Trophoblast cell (in vitro differentiated cells and primary cell): ENCODE measurements around the gene PADI3.

Source experiments
- DNase-seq, 2 donors: peaks; one replicate each; pipeline ENCODE4 v3.0.0-alpha.2; 2016
- H2AFZ ChIP-seq: 2 replicates; pipeline ENCODE4 v1.6.1; 2013; ENCODE audit warnings: low read length, moderate library complexity, mild to moderate bottlenecking; ENCODE audit not compliant: insufficient read depth, poor library complexity
- H2AK5ac ChIP-seq: 2 replicates; pipeline ENCODE4 v1.6.1; 2013; ENCODE audit warnings: mild to moderate bottlenecking, low read length
- H2BK120ac ChIP-seq: 2 replicates; pipeline ENCODE4 v1.6.1; 2013; ENCODE audit warnings: low read length, mild to moderate bottlenecking, moderate library complexity; ENCODE audit not compliant: insufficient read depth, poor library complexity
- H2BK12ac ChIP-seq: 2 replicates; pipeline ENCODE4 v1.6.1; 2013; ENCODE audit warnings: mild to moderate bottlenecking, low read length, moderate library complexity
- H2BK5ac ChIP-seq: 2 replicates; pipeline ENCODE4 v1.6.1; 2013; ENCODE audit warnings: low read length, low read depth, moderate library complexity, mild to moderate bottlenecking; ENCODE audit not compliant: poor library complexity
- H3K14ac ChIP-seq: 2 replicates; pipeline ENCODE4 v1.6.1; 2013; ENCODE audit warnings: mild to moderate bottlenecking, low read length
- H3K18ac ChIP-seq: 2 replicates; pipeline ENCODE4 v1.6.1; 2013; ENCODE audit warnings: mild to moderate bottlenecking, low read length
- H3K23ac ChIP-seq: 2 replicates; pipeline ENCODE4 v1.6.1; 2013; ENCODE audit warnings: low read length
- H3K27ac ChIP-seq: 2 replicates; pipeline ENCODE4 v1.5.1; 2013; ENCODE audit warnings: low read depth, mild to moderate bottlenecking, inconsistent platforms, low read length, moderate library complexity
- H3K27me3 ChIP-seq: 2 replicates; pipeline ENCODE4 v1.6.1; 2013; ENCODE audit warnings: inconsistent platforms, mild to moderate bottlenecking, low read length, moderate library complexity; ENCODE audit not compliant: insufficient read depth
- H3K36me3 ChIP-seq, 2 experiments: 1 replicate in 1 of 2; 2 replicates in 1 of 2; pipeline ENCODE4 v1.6.1; 2013; ENCODE audit warnings: low read length in 2 of 2, mild to moderate bottlenecking in 2 of 2, moderate library complexity in 1 of 2; ENCODE audit not compliant: insufficient read depth in 2 of 2, control insufficient read depth in 1 of 2
- H3K4ac ChIP-seq: 2 replicates; pipeline ENCODE4 v1.6.1; 2013; ENCODE audit warnings: low read depth, mild to moderate bottlenecking, low read length, moderate library complexity
- H3K4me1 ChIP-seq, 2 experiments: 1 replicate in 1 of 2; 2 replicates in 1 of 2; pipeline ENCODE4 v1.6.1; 2013; ENCODE audit warnings: low read length in 2 of 2, mild to moderate bottlenecking in 2 of 2, moderate library complexity in 1 of 2; ENCODE audit not compliant: insufficient read depth in 2 of 2, control insufficient read depth in 1 of 2
- H3K4me2 ChIP-seq: 2 replicates; pipeline ENCODE4 v1.6.1; 2013; ENCODE audit warnings: inconsistent platforms, mild to moderate bottlenecking, low read length, moderate library complexity
- H3K4me3 ChIP-seq: 2 replicates; pipeline ENCODE4 v1.5.1; 2013; ENCODE audit warnings: mild to moderate bottlenecking, low read depth, low read length, inconsistent platforms
- H3K79me1 ChIP-seq: one replicate; pipeline ENCODE4 v1.6.1; 2013; ENCODE audit warnings: low read length
- H3K79me2 ChIP-seq: 2 replicates; pipeline ENCODE4 v1.6.1; 2013; ENCODE audit warnings: low read length, mild to moderate bottlenecking; ENCODE audit not compliant: control insufficient read depth, insufficient read depth, poor library complexity
- H3K9ac ChIP-seq: 2 replicates; pipeline ENCODE4 v1.6.1; 2013; ENCODE audit warnings: mild to moderate bottlenecking, low read length
- H3K9me3 ChIP-seq: 2 replicates; pipeline ENCODE4 v1.6.1; 2013; ENCODE audit warnings: low read depth, mild to moderate bottlenecking, control low read depth, inconsistent platforms, low read length; ENCODE audit not compliant: insufficient read depth
- H4K12ac ChIP-seq: 2 replicates; pipeline ENCODE4 v1.6.1; 2013; ENCODE audit warnings: low read depth, mild to moderate bottlenecking, low read length, moderate library complexity
- H4K8ac ChIP-seq: 2 replicates; pipeline ENCODE4 v1.6.1; 2013; ENCODE audit warnings: low read depth, mild to moderate bottlenecking, low read length, moderate library complexity
- H4K91ac ChIP-seq: one replicate; pipeline ENCODE4 v1.6.1; 2013; ENCODE audit warnings: low read depth, mild to moderate bottlenecking, low read length, moderate library complexity
- WGBS: extraction: QIAGEN DNeasy Blood & Tissue Kit; methylation state at CpG from one replicate; pipeline ENCODE4 v1.1.7; 2013; ENCODE audit warnings: missing lambda C conversion rate; ENCODE audit not compliant: insufficient read length, insufficient coverage; ENCODE audit errors: extremely low coverage; 5-methylcytosine and 5-hydroxymethylcytosine counted together

Gene PADI3

DNA sequence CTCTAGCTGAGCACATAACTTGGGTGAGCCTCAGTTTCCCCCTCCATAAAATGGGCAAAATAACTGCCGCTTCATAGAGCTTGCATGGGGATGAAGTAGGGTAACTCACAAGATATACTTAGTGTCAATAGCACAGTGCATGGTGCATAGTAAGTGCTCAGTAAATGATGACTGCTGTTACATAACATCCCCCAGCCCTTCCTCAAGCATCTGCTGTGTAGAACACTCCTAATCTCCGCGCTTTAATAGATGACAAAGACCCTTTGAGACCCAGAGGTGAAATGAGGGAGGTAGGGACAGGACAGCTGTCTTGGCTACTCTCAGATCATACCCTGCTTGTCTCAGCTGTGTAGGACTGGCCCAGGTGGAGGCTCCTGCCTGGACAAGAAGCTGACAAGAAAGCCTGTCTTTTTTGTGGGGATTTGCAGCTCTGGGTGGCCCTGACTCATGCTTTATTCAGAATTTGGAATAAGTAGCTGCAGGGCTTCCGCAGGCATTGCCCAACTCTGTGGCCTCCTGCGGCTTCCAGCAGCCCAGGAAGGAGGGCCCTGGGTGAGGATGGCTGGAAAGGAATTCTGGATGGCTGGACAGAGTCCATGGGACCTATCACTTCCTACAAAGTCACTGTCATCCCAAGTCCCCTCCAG is 38.4 kb downstream of the PADI3 start:
- H2BK120ac ChIP-seq = no peak overlapping the region
- H3K9ac ChIP-seq = no peak overlapping the region
- no peaks in the 10 kb centered on the region for H3K79me2 ChIP-seq
- no peak overlapping the region for H2AFZ ChIP-seq
- no peak overlapping the region for H2AK5ac ChIP-seq
- H3K27me3 ChIP-seq = no peaks in the 10 kb centered on the region
- H4K8ac ChIP-seq = no peak overlapping the region
- H4K91ac ChIP-seq = no peak overlapping the region
- no peak overlapping the region for H3K18ac ChIP-seq
- DNase-seq = peak; percentile 87 to 91
- no CpG with 5 or more reads among the region's 5 CpGs for WGBS
- no peak overlapping the region for H3K4me2 ChIP-seq
- H3K4ac ChIP-seq = no peak overlapping the region
- no peaks in the 10 kb centered on the region for H3K4me1 ChIP-seq
- no peaks in the 10 kb centered on the region for H3K36me3 ChIP-seq
- no peak overlapping the region for H3K23ac ChIP-seq
- H3K27ac ChIP-seq = no peak overlapping the region
- H3K4me3 ChIP-seq = no peak overlapping the region
- H2BK12ac ChIP-seq = no peak overlapping the region
- no peaks in the 10 kb centered on the region for H3K9me3 ChIP-seq
- no peak overlapping the region for H4K12ac ChIP-seq
- no peak overlapping the region for H2BK5ac ChIP-seq
- H3K79me1 ChIP-seq = no peaks in the 10 kb centered on the region
- H3K14ac ChIP-seq = no peak overlapping the region

DNA sequence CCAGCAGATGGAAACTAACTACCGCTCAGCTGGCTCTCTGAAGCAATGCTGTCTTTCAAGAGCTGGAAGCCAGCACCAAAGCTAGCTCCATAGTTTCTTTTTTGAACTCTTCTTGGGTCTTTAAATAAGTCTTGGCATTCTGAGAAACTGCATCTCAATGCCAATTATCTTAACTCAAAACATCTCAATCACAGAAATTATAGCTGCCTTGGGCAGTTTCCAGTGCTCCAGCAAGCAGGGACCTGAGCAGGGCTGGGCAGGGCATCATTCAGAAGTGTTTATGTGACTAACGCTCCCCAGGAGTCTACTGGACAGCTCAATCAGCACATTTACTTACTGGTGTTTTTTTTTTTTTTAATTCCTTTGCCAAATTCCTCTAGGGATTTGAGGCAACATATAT is 40.8 kb downstream of the PADI3 start:
- Histone ChIP-seq H2BK12ac (no peak overlapping the region), H3K79me1 (no peaks in the 10 kb centered on the region), H3K23ac (no peak overlapping the region)

DNA sequence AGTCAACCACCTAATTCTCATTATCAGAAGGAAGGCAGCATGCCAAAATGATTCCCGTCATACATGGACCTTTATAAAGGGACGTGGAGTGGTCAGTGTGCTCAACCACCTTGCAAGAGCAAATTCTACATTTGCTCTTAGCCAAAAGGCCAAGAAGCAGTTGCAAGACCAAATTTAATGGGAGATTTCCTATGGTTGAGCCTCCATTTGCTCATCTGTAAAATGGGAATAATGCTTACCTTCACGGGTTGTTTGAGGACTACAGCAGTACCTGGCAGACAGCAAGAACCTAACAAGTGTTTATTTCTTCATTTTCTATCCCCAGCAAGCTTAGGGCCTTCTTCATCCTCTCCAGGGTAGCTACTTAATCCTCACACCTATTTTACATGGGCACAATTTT is 41.7 kb downstream of the PADI3 start:
- H3K4me2 ChIP-seq = no peak overlapping the region
- DNase-seq = no peak
- H3K27ac ChIP-seq = no peak overlapping the region
- H3K79me2 ChIP-seq = no peaks in the 10 kb centered on the region
- no peak overlapping the region for H3K23ac ChIP-seq
- H3K36me3 ChIP-seq = no peaks in the 10 kb centered on the region
- no peaks in the 10 kb centered on the region for H3K27me3 ChIP-seq
- H4K91ac ChIP-seq = no peak overlapping the region
- H3K9me3 ChIP-seq = no peaks in the 10 kb centered on the region
- no peak overlapping the region for H3K4me3 ChIP-seq
- H3K14ac ChIP-seq = no peak overlapping the region
- no peak overlapping the region for H3K9ac ChIP-seq
- H4K12ac ChIP-seq = no peak overlapping the region
- H2BK12ac ChIP-seq = no peak overlapping the region
- no peak overlapping the region for H2BK5ac ChIP-seq
- WGBS = no CpG with 5 or more reads among the region's 3 CpGs
- H2AK5ac ChIP-seq = no peak overlapping the region
- no peaks in the 10 kb centered on the region for H3K4me1 ChIP-seq
- H4K8ac ChIP-seq = no peak overlapping the region
- no peaks in the 10 kb centered on the region for H3K79me1 ChIP-seq
- H3K18ac ChIP-seq = no peak overlapping the region
- no peak overlapping the region for H2BK120ac ChIP-seq
- no peak overlapping the region for H3K4ac ChIP-seq
- no peak overlapping the region for H2AFZ ChIP-seq

More for the DNA sequence above, 40.8 kb downstream of the PADI3 start:
- H3K27me3 ChIP-seq = no peaks in the 10 kb centered on the region
- no peak overlapping the region for H3K18ac ChIP-seq
- H3K79me2 ChIP-seq = no peaks in the 10 kb centered on the region
- H2AK5ac ChIP-seq = no peak overlapping the region
- H3K36me3 ChIP-seq = no peaks in the 10 kb centered on the region
- no peak overlapping the region for H3K27ac ChIP-seq
- H3K9ac ChIP-seq = no peak overlapping the region
- H4K12ac ChIP-seq = no peak overlapping the region
- H4K91ac ChIP-seq = no peak overlapping the region
- H2BK5ac ChIP-seq = no peak overlapping the region
- no peaks in the 10 kb centered on the region for H3K9me3 ChIP-seq
- H3K4ac ChIP-seq = no peak overlapping the region
- H3K4me3 ChIP-seq = no peak overlapping the region
- no peak overlapping the region for H4K8ac ChIP-seq
- H2BK120ac ChIP-seq = no peak overlapping the region
- H3K4me1 ChIP-seq = no peaks in the 10 kb centered on the region
- H2AFZ ChIP-seq = no peak overlapping the region
- no peak for DNase-seq
- H3K4me2 ChIP-seq = no peak overlapping the region
- no peak overlapping the region for H3K14ac ChIP-seq
- WGBS = no CpG with 5 or more reads among the region's 2 CpGs

DNA sequence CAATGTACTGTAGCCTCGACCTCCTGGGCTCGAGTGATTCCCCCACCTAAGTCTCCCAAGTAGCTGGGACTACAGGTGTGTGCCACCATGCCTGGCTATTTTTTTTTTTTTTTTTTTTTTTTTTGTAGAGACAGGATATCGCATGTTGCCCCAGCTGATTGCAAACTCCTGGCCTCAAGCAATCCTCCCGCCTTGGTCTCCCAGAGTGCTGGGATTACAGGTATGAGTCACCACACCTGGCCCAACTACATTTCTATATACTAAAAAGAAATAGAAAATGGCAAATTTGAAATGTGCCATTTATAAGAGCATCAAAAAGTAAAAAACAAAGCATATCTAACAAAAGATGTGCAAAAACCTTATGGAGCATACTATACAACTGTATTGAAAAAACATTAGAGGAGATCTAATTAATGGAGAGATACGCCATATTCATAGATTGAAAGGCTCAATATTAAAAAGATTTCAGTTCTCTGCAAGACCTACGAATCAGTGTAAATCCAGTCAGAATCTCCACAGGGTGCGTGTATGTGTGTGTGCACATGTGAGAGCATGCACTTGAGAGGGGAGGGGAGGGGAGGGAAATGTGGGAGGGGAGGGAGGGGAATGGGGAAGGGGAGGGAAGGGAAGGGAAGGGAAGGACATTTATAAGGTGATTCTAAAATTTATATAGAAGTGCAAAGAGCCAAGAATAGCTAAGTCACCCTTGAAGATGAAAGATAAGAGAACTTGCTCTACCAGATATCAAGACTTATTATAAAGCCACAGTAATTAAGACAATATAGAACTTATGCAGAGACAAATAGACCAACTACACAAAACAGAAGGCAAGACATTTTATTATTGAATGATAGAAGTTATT is 43.6 kb downstream of the PADI3 start:
- peak; percentile 60 to 75 for DNase-seq
- Histone ChIP-seq H3K9ac (no peak overlapping the region), H4K8ac (no peak overlapping the region), H4K12ac (no peak overlapping the region), H2AFZ (no peak overlapping the region), H3K23ac (no peak overlapping the region), H3K36me3 (no peaks in the 10 kb centered on the region), H3K14ac (no peak overlapping the region), H3K27ac (no peak overlapping the region), H2BK120ac (no peak overlapping the region), H3K79me1 (no peaks in the 10 kb centered on the region), H3K79me2 (no peaks in the 10 kb centered on the region), H3K9me3 (no peaks in the 10 kb centered on the region), H2BK5ac (no peak overlapping the region), H2BK12ac (no peak overlapping the region), H4K91ac (no peak overlapping the region), H3K4ac (no peak overlapping the region), H2AK5ac (no peak overlapping the region), H3K18ac (no peak overlapping the region), H3K27me3 (no peaks in the 10 kb centered on the region), H3K4me1 (no peaks in the 10 kb centered on the region), H3K4me3 (no peak overlapping the region), H3K4me2 (no peak overlapping the region)
- WGBS = no CpG with 5 or more reads among the region's 7 CpGs
